Stimulated activated CD4-positive, alpha-beta T cell treated with anti-CD3 and anti-CD28 coated beads, Interleukin-2, amount 100 ng/mL, for 24 hours (primary cell): ENCODE measurements around the gene C1orf94.
"Not testable (repeated sequence)": the region's sequence is repeated elsewhere in the genome, so short reads cannot be mapped to it uniquely, and the experiment has no call there.

Experiments used
- DNase-seq, 2 donors: peaks; one replicate each; pipeline ENCODE4 v3.0.0-alpha.2; 2020

The C1orf94 gene

GRCh38 chr1:34164771-34165391 is 11.8 kb upstream of the C1orf94 start, which contains the start of gene CSMD2:
Gene CSMD2 (minus strand): TSS chr1:34165230. CDS start chr1:34165097, 133 bp downstream.
- DNase-seq: no peak

GRCh38 chr1:34165422-34165921 is 11.2 kb upstream of the C1orf94 start:
- DNase-seq: no peak

- DNase-seq: no peak
Observed at GRCh38 chr1:34166191-34166624, 10.5 kb upstream of the C1orf94 start.

- no peak for DNase-seq
Observed at GRCh38 chr1:34166625-34167361, 9.9 kb upstream of the C1orf94 start.

- DNase-seq: no peak
Observed at GRCh38 chr1:34167389-34167788, 9.3 kb upstream of the C1orf94 start.

GRCh38 chr1:34175744-34176143 is 963 bp upstream of the C1orf94 start:
- DNase-seq: no peak

GRCh38 chr1:34178072-34178471 is 1.4 kb downstream of the C1orf94 start:
- DNase-seq: no peak

GRCh38 chr1:34183381-34183780 is 6.7 kb downstream of the C1orf94 start:
- not testable (repeated sequence) for DNase-seq

- DNase-seq: no peak
Observed at GRCh38 chr1:34186741-34187494, 10.2 kb downstream of the C1orf94 start.

GRCh38 chr1:34188418-34188817 is 11.7 kb downstream of the C1orf94 start:
- DNase-seq: no peak

- no peak for DNase-seq
Observed at GRCh38 chr1:34188985-34189384, 12.3 kb downstream of the C1orf94 start.

GRCh38 chr1:34190692-34191091 is 14.0 kb downstream of the C1orf94 start:
- DNase-seq: no peak

GRCh38 chr1:34192621-34193020 is 15.9 kb downstream of the C1orf94 start:
- no peak for DNase-seq

- no peak for DNase-seq
Observed at GRCh38 chr1:34199927-34200326, 23.2 kb downstream of the C1orf94 start.

- no peak for DNase-seq
Observed at GRCh38 chr1:34212673-34213072, 36.0 kb downstream of the C1orf94 start.

- no peak for DNase-seq
Observed at GRCh38 chr1:34213956-34214355, 37.2 kb downstream of the C1orf94 start.

- DNase-seq: no peak
Observed at GRCh38 chr1:34231441-34231840, 54.7 kb downstream of the C1orf94 start.

GRCh38 chr1:34235594-34235993 is 58.9 kb downstream of the C1orf94 start:
- DNase-seq: no peak

- no peak for DNase-seq
Observed at GRCh38 chr1:34236089-34236488, 59.4 kb downstream of the C1orf94 start.

- no peak for DNase-seq
Observed at GRCh38 chr1:34237151-34237815, 60.6 kb downstream of the C1orf94 start.

- DNase-seq: no peak
Observed at GRCh38 chr1:34245967-34246366, 69.3 kb downstream of the C1orf94 start.

GRCh38 chr1:34250342-34250741 is 73.6 kb downstream of the C1orf94 start:
- no peak for DNase-seq
